ENCODE results near the gene GOSR2.
"Not testable (repeated sequence)": the region's sequence is repeated elsewhere in the genome, so short reads cannot be mapped to it uniquely, and the experiment has no call there.

The GOSR2 gene

GRCh38 chr17:46968224-46968834, 45.4 kb downstream of the GOSR2 start:
- DNase-seq = no peak

DNA sequence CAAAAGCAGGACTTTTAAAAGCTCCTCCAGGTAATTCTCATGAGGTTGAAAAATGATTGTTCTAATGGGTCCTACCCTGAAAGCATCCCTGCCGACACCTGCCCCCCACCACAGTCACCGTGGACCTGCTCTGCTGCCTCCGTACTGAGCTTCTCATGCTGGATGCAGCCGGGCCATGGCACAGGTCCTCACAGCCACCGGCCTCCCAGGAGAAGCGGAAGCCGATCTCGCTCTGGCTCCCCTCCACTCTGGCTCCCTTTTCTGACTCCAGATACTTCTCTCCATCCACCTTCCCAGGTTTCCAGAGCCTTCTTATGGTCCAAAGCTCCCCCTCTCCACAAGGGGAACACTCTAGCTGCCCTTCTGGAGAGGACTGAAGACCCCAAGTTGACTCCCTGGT, 45.9 kb downstream of the GOSR2 start:
- no peak for DNase-seq

DNA sequence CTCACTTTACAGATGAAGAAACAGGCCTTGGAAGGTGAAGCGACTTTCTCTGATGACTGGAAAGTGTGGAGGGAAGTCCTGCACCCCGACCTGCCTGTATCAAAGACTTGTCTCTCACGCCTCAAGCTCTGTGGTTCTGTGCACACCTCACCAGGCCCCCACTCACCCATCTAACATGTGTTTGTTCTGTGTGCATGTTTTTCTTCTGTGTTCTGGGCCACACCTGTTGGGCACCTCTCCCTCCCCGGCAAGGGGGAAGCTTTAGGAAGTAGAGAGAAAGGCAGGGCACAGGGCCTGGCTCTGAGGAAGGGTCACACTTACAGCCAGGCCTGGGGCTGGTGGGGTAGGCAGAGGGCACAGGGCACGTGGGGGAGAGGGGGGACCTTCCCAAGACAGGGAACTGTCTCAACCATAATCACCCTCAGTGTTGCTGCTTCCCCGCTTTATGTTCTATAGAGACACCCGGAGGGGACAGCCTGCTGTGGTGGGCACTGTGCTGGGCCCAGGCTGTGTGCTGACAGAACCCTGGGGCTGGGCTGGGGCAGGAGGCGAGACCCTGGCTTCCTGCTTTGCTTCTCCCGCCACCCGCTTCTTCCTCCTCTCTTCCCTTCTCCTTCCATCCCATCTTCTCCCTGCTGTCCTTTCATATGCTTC, 48.8 kb downstream of the GOSR2 start:
- DNase-seq = no peak

- DNase-seq = no peak
Observed at GRCh38 chr17:46972346-46972745, 49.4 kb downstream of the GOSR2 start.

DNA sequence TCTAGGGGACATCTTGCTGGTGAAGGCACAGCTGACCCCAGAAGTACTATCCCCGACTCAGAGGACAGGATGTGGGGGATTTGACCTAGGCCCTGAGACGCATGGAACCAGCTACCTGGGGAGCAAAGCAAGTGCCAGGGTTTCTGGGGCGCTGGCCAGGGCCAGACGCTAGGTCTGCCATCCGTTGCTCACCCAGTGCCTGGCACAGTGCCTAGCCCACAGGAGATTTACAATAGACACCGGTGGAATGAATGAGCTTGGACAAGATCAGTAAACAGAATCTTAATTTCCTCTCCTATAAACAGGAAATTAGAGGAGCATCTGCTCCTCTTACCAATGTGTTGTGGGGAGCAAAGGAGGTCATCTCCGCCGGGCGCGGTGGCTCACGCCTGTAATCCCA, 51.1 kb downstream of the GOSR2 start:
- no peak for DNase-seq

GRCh38 chr17:46975287-46975686, 52.3 kb downstream of the GOSR2 start:
- DNase-seq = no peak

- no peak for DNase-seq
Observed at GRCh38 chr17:46976626-46977270, 53.8 kb downstream of the GOSR2 start.

DNA sequence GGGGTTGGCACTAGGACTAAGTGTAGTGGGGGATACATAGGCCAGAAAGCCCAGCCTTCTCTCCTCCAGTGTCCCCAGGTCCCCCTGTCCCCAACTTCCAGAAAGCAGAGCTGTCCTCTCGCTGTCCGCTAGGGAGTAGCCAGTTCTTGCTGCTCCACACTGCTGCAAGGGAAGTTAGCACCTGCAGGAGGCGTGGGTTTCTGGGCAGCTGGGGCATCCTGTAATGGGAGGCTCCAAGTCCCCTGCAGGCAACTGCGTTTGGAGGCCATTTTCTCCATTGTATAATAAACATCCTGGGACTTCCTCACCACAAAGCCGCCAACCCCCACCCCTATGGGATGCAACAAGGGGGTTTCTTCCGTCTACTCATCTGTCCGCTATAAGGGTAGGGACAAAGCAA, 54.4 kb downstream of the GOSR2 start:
- no peak for DNase-seq

DNA sequence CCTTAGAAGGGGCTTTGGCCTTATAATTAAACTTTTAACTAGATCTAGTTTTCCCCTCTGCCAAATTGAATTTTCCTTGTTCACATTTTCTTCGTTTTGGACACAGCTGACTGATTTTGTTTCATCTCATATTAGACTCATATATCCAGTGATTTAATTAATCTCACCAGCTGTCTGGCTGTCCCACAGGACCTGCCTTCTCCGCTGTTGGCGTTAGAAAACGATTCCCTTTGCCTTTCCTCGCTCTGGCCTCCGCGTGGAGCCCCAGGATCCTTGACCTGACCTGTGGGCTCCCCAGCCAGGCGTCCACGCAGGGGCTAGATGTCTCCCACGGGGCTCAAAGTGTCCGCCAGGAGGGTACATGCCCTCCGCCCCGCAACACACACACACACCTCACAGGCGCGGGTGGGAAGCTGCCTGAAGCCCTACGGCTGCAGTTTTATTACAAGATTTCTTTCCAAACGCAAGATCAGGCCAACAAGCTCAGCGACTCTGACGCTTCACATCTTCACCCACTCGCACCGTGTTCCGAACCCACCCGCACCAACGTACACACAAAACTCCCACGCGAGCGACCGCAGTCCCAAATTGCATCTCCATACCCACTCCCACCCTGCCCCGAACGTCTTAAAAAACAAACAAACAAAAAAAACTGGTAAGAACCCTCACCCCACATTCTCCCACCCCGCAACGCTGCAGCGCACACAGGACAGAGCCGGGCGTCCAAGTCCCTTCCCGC, 55.0 kb downstream of the GOSR2 start:
- DNase-seq = no peak

GRCh38 chr17:46978489-46979146, 55.7 kb downstream of the GOSR2 start:
- DNase-seq = no peak

GRCh38 chr17:46979147-46979863, 56.3 kb downstream of the GOSR2 start, which contains the start of gene RPRML:
Gene RPRML (minus strand): TSS chr17:46979253. CDS start chr17:46979007, 246 bp downstream.
- DNase-seq = peak; percentile 11

GRCh38 chr17:46982577-46982976, 59.6 kb downstream of the GOSR2 start:
- DNase-seq = no peak

- DNase-seq = no peak
Observed at GRCh38 chr17:46983782-46984181, 60.8 kb downstream of the GOSR2 start.

DNA sequence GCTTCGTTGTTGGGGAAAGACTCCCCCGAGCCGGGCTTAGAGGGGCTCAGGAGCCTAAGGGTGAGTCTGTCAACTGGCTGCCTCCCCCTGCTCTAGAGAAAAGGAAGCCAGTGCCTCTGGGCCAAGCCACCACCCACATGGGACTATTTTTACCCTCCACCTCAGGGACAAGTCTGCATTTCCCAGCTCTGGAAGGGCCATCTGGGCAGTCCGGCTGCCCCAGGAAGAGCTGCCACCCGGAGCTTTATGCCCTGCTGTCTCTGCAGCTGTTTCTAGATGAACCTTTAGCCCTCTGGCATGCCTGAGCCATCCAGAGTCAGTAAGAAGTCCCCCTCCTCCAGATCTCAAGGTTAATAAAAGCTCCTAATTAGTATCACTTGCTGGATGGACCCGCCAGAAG, 61.4 kb downstream of the GOSR2 start:
- no peak for DNase-seq

DNA sequence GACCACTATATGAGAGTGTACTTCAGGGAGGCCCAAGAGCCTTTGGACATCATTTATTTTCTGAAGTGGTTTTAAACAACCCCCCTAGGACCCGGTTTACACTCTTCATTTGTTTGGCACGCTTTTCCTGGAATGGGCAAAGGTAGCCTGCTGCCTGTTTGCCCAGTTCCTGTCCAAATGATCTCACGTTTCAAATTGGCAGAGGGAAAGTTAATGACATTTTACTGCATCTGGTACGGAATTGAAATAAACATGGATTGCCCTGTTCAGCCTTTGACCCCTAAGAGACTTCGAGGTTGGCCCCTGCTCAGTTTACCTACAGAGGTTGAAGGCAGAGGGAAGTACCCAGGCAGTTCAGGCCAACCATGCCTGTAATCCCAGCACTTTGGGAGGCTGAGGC, 61.9 kb downstream of the GOSR2 start:
- no peak for DNase-seq

DNA sequence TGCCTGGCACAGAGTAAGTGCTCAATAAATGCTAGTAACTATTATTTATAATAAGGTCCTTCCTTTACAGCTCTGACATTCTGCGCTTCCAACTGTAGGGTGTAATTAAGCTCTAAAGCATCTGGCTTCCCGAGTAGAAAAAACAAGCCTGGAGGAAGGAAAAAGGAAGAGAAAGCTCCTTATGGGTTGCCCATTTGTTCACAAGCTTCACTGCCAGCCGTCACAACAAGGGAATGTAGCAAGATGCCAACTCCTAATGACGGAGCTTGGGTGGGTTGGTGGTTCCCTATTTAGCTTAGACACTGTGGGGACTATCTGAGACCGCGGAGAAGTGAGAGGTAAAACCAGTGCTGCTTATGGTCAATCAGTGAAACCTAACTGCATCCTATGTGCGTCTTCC, 63.4 kb downstream of the GOSR2 start:
- DNase-seq = no peak

- DNase-seq = not testable (repeated sequence)
Observed at GRCh38 chr17:46987927-46988326, 65.0 kb downstream of the GOSR2 start.

- no peak for DNase-seq
Observed at GRCh38 chr17:46989637-46990431, 66.9 kb downstream of the GOSR2 start.

DNA sequence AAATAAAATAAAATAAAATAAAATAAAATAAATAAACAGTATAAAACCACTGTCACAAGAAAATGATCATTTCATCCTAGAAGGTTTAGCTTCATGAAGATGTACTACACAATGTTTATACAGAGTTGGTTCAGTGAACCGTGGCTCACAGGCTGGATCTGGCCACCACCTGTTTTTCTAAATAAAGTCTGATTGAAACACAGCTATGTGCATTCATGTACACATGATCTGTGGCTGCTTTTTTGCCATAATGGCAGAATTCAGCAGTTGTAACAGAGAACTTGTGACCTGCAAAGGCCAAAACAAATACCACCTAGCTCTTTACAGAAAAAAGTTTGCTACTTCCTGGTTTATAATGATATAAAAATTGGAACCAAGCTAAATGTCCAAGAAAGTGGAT, 68.7 kb downstream of the GOSR2 start:
- DNase-seq = no peak
